ENCODE measurements around the gene GALK2. TPM values are rescaled to one million over a fixed set of nuclear protein-coding genes. Genes with fewer than 3 reads are reported as not detected.

The GALK2 gene
- total and polyA plus RNA-seq, 2 experiments from 2014 or later, result 11.5 to 23.0 TPM

DNA sequence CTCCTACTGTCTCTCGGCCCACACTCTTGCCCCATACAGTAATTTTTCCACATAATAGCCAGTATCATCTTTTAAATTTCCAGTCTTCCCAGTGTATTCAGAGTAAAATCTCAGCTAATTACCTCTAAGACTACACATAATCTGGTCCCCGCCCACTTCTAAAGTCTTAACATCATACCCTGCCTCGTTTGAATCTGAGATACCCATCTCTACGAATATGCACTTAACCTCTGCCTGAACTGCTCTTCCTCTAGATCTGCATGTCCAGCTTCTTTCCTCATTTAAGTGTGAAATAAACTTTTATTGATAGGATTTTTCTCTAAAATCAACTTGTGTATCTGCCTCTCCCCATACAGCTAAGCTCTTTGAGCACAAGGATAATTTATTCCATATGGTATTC is 49.2 kb upstream of the GALK2 start:
- Mint-ChIP-seq H3K36me3 (ENCODE audit: low read depth) (no peaks in the 10 kb centered on the region; the same call in 2 of the 3 replicates), H3K9me3 (no peaks in the 10 kb centered on the region), H3K27ac (peak overlapping the region; percentile 13; the same call in 1 of the 2 replicates), H3K4me3 (no peak overlapping the region), H3K4me1 (peaks cover 11% of the 10 kb centered on the region; the same call in 2 of the 3 replicates), H3K27me3 (ENCODE audit: insufficient read depth, low read depth, poor library complexity) (peaks cover 1% of the 10 kb centered on the region)
- no peaks in the 10 kb centered on the region; the same call in 1 of the 2 replicates for H4K20me1 ChIP-seq (replicated peaks; ENCODE audit: insufficient read depth)
- no peaks in the 10 kb centered on the region for H3K9me2 ChIP-seq (ENCODE audit: insufficient read depth)
- H2AFZ ChIP-seq, result no peak overlapping the region
- ATAC-seq (no peak), DNase-seq (ENCODE audit: low spot score) (no peak)
- no peaks in the 10 kb centered on the region for H3K4me1 ChIP-seq (ENCODE audit: insufficient read depth)
- H3K27me3 ChIP-seq (ENCODE audit: insufficient read depth), result no peaks in the 10 kb centered on the region
- no peak overlapping the region; the same call in 1 of the 2 replicates for H3K27ac ChIP-seq (ENCODE audit: low read depth)
- no peak overlapping the region for H3K4me2 ChIP-seq
- 0 out of 2 replicates have a peak, but pooled peaks cover 3% of the 10 kb centered on the region for H3K36me3 ChIP-seq (ENCODE audit: insufficient read depth)
- no peaks in the 10 kb centered on the region for H3F3A ChIP-seq (replicated peaks; ENCODE audit: low read depth)
- TF ChIP-seq, protein P1, sequence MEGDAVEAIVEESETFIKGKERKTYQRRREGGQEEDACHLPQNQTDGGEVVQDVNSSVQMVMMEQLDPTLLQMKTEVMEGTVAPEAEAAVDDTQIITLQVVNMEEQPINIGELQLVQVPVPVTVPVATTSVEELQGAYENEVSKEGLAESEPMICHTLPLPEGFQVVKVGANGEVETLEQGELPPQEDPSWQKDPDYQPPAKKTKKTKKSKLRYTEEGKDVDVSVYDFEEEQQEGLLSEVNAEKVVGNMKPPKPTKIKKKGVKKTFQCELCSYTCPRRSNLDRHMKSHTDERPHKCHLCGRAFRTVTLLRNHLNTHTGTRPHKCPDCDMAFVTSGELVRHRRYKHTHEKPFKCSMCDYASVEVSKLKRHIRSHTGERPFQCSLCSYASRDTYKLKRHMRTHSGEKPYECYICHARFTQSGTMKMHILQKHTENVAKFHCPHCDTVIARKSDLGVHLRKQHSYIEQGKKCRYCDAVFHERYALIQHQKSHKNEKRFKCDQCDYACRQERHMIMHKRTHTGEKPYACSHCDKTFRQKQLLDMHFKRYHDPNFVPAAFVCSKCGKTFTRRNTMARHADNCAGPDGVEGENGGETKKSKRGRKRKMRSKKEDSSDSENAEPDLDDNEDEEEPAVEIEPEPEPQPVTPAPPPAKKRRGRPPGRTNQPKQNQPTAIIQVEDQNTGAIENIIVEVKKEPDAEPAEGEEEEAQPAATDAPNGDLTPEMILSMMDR (conservative IDR thresholded peaks at IDR 0.05; ENCODE audit: low read depth in 2 of 2), result no peak
- no peak for TF ChIP-seq ZNF331 (CRISPR knock-in tag; IDR thresholded peaks at IDR 0.05; ENCODE audit: low read depth)
- no peak for TF ChIP-seq POLR2AphosphoS5 (IDR thresholded peaks at IDR 0.05; ENCODE audit: low read depth)
- no peak for TF ChIP-seq JUNB (IDR thresholded peaks at IDR 0.05; ENCODE audit: unreplicated experiment)
- TF ChIP-seq EZH2phosphoT487 (IDR thresholded peaks at IDR 0.05; ENCODE audit: unreplicated experiment), result no peak
- TF ChIP-seq ZNF114 (CRISPR knock-in tag; IDR thresholded peaks at IDR 0.05), result no peak
- TF ChIP-seq, protein P2, sequence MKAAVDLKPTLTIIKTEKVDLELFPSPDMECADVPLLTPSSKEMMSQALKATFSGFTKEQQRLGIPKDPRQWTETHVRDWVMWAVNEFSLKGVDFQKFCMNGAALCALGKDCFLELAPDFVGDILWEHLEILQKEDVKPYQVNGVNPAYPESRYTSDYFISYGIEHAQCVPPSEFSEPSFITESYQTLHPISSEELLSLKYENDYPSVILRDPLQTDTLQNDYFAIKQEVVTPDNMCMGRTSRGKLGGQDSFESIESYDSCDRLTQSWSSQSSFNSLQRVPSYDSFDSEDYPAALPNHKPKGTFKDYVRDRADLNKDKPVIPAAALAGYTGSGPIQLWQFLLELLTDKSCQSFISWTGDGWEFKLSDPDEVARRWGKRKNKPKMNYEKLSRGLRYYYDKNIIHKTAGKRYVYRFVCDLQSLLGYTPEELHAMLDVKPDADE (IDR thresholded peaks at IDR 0.05), result no peak
- no peak for TF ChIP-seq NANOG (IDR thresholded peaks at IDR 0.05; ENCODE audit: borderline replicate concordance)
- TF ChIP-seq STAT1 (IDR thresholded peaks at IDR 0.05; ENCODE audit: unreplicated experiment), result no peak
- TF ChIP-seq, protein P3, sequence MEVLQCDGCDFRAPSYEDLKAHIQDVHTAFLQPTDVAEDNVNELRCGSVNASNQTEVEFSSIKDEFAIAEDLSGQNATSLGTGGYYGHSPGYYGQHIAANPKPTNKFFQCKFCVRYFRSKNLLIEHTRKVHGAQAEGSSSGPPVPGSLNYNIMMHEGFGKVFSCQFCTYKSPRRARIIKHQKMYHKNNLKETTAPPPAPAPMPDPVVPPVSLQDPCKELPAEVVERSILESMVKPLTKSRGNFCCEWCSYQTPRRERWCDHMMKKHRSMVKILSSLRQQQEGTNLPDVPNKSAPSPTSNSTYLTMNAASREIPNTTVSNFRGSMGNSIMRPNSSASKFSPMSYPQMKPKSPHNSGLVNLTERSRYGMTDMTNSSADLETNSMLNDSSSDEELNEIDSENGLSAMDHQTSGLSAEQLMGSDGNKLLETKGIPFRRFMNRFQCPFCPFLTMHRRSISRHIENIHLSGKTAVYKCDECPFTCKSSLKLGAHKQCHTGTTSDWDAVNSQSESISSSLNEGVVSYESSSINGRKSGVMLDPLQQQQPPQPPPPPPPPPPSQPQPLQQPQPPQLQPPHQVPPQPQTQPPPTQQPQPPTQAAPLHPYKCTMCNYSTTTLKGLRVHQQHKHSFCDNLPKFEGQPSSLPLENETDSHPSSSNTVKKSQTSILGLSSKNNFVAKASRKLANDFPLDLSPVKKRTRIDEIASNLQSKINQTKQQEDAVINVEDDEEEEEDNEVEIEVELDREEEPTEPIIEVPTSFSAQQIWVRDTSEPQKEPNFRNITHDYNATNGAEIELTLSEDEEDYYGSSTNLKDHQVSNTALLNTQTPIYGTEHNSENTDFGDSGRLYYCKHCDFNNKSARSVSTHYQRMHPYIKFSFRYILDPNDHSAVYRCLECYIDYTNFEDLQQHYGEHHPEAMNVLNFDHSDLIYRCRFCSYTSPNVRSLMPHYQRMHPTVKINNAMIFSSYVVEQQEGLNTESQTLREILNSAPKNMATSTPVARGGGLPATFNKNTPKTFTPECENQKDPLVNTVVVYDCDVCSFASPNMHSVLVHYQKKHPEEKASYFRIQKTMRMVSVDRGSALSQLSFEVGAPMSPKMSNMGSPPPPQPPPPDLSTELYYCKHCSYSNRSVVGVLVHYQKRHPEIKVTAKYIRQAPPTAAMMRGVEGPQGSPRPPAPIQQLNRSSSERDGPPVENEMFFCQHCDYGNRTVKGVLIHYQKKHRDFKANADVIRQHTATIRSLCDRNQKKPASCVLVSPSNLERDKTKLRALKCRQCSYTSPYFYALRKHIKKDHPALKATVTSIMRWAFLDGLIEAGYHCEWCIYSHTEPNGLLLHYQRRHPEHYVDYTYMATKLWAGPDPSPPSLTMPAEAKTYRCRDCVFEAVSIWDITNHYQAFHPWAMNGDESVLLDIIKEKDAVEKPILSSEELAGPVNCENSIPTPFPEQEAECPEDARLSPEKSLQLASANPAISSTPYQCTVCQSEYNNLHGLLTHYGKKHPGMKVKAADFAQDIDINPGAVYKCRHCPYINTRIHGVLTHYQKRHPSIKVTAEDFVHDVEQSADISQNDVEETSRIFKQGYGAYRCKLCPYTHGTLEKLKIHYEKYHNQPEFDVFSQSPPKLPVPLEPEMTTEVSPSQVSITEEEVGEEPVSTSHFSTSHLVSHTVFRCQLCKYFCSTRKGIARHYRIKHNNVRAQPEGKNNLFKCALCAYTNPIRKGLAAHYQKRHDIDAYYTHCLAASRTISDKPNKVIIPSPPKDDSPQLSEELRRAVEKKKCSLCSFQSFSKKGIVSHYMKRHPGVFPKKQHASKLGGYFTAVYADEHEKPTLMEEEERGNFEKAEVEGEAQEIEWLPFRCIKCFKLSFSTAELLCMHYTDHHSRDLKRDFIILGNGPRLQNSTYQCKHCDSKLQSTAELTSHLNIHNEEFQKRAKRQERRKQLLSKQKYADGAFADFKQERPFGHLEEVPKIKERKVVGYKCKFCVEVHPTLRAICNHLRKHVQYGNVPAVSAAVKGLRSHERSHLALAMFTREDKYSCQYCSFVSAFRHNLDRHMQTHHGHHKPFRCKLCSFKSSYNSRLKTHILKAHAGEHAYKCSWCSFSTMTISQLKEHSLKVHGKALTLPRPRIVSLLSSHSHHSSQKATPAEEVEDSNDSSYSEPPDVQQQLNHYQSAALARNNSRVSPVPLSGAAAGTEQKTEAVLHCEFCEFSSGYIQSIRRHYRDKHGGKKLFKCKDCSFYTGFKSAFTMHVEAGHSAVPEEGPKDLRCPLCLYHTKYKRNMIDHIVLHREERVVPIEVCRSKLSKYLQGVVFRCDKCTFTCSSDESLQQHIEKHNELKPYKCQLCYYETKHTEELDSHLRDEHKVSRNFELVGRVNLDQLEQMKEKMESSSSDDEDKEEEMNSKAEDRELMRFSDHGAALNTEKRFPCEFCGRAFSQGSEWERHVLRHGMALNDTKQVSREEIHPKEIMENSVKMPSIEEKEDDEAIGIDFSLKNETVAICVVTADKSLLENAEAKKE (CRISPR knock-in tag; IDR thresholded peaks at IDR 0.05), result no peak
- no peak for TF ChIP-seq EZH2 (IDR thresholded peaks at IDR 0.05; ENCODE audit: low read depth, unreplicated experiment)
- TF ChIP-seq CREB1 (CRISPR knock-in tag; IDR thresholded peaks at IDR 0.05; ENCODE audit: low read depth), result no peak
- TF ChIP-seq REST (IDR thresholded peaks at IDR 0.05; ENCODE audit: unreplicated experiment), result no peak
- no peaks in the 10 kb centered on the region for H3K79me2 ChIP-seq (replicated peaks; ENCODE audit: insufficient read depth)
- H3K4me3 ChIP-seq, result no peak overlapping the region
